ENCODE results near the gene PODXL. TPM values are rescaled to one million over a fixed set of nuclear protein-coding genes. Genes with fewer than 3 reads are reported as not detected.
A peak's percentile ranks its signal among the peaks of the same experiment; 100 is the strongest.

The PODXL gene
- total RNA-seq, result 52.8 and 77.3 TPM in 2 replicates
- polyA plus RNA-seq, result 84.1 and 99.2 TPM in 2 replicates

DNA sequence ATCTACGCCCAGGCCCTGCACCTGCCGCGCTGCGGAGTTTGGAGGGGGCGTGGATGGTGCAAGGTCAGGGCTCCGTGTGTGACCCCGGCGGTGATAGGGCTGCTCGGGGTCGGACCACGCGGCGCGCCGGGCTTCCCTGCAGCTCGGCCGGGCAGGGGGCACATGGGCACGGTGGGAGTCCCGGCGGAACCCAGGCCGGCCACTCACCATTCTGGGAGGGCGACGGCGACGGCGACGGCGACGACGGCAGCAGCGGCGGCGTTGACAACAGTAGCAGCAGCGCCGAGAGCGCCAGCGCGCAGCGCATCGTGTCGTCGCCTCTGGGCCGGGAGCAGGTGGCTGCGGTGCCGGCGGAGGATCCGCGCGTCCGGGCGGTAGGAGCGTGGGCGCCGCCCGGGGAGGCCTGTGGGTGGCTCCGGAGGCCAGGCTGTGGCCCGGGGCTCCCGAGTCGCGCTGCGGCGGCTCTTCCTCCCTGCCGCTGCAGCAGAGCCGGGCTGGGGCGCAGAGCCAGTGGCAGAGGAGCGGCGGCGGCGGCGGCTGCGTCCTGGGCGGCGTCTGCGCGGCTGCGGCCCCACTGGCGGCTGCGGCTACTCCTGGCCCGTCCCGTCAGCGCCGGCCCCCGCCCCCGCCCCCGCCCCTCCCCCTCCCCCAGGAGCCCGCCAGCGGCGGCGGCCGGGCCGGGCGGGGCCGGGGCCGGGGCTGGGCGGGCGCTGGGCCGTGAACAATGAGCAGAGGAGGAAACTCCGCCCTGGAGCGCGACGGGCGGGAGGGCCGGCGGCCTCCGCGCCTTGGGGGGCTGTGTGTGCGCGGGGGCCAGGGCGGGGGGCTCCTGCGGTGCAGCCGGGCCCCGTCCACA is at the start of gene PODXL:
TSS of gene PODXL (minus strand) at position 576 of the 856 bp plus-strand sequence. CDS start at position 307, 269 bp downstream.
- Histone ChIP-seq H3K79me2 (peaks cover 14% of the 10 kb centered on the region), H3K27me3 (peaks cover 17% of the 10 kb centered on the region), H3K36me3 (replicated peaks; ENCODE audit: insufficient read depth, low read depth) (no peaks in the 10 kb centered on the region), H3K4me2 (peak within 1 kb of the TSS; percentile 100), H3K9me3 (ENCODE audit: low read depth) (no peaks in the 10 kb centered on the region), H3K4me3 (peak within 1 kb of the TSS; percentile 77), H3K9me2 (replicated peaks; ENCODE audit: insufficient read depth) (no peaks in the 10 kb centered on the region), H3K27ac (peak within 1 kb of the TSS; percentile 51), H3K4me1 (ENCODE audit: insufficient read depth) (peaks cover 6% of the 10 kb centered on the region), H4K20me1 (ENCODE audit: insufficient read depth, poor library complexity, severe bottlenecking) (no peaks in the 10 kb centered on the region), H2AFZ (peak within 1 kb of the TSS; percentile 84)
- WGBS (ENCODE audit: low lambda C conversion rate, missing lambda C conversion rate), result 1% methylated on average over 75 of the region's 112 CpGs
- peak; percentile 83 for DNase-seq (ENCODE audit: low spot score)
- TF ChIP-seq EZH2phosphoT487 (IDR thresholded peaks at IDR 0.05; ENCODE audit: low read depth, severe bottlenecking, unreplicated experiment), result no peak
- TF ChIP-seq, protein P1, sequence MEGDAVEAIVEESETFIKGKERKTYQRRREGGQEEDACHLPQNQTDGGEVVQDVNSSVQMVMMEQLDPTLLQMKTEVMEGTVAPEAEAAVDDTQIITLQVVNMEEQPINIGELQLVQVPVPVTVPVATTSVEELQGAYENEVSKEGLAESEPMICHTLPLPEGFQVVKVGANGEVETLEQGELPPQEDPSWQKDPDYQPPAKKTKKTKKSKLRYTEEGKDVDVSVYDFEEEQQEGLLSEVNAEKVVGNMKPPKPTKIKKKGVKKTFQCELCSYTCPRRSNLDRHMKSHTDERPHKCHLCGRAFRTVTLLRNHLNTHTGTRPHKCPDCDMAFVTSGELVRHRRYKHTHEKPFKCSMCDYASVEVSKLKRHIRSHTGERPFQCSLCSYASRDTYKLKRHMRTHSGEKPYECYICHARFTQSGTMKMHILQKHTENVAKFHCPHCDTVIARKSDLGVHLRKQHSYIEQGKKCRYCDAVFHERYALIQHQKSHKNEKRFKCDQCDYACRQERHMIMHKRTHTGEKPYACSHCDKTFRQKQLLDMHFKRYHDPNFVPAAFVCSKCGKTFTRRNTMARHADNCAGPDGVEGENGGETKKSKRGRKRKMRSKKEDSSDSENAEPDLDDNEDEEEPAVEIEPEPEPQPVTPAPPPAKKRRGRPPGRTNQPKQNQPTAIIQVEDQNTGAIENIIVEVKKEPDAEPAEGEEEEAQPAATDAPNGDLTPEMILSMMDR (IDR thresholded peaks at IDR 0.05; ENCODE audit: poor library complexity), result no peak
- peak; percentile 32 for TF ChIP-seq EZH2 (IDR thresholded peaks at IDR 0.05; ENCODE audit: borderline replicate concordance)

GRCh38 chr7:131605280-131605878 is 49.0 kb upstream of the PODXL start:
- TF ChIP-seq EZH2 (IDR thresholded peaks at IDR 0.05; ENCODE audit: borderline replicate concordance) (no peak), EZH2phosphoT487 (IDR thresholded peaks at IDR 0.05; ENCODE audit: low read depth, severe bottlenecking, unreplicated experiment) (no peak)
- TF ChIP-seq, protein P1 (IDR thresholded peaks at IDR 0.05; ENCODE audit: poor library complexity), result no peak
- no peaks in the 10 kb centered on the region for H3K79me2 ChIP-seq
- no peaks in the 10 kb centered on the region for H3K27me3 ChIP-seq
- H3K4me3 ChIP-seq, result no peak overlapping the region
- WGBS (ENCODE audit: low lambda C conversion rate, missing lambda C conversion rate), result 56% methylated on average over 9 of the region's 9 CpGs
- H3K27ac ChIP-seq, result no peak overlapping the region
- no peak overlapping the region for H3K4me2 ChIP-seq
- H3K9me3 ChIP-seq (ENCODE audit: low read depth), result no peaks in the 10 kb centered on the region
- no peaks in the 10 kb centered on the region for H4K20me1 ChIP-seq (ENCODE audit: insufficient read depth, poor library complexity, severe bottlenecking)
- peaks cover 6% of the 10 kb centered on the region for H3K4me1 ChIP-seq (ENCODE audit: insufficient read depth)
- H3K9me2 ChIP-seq (replicated peaks; ENCODE audit: insufficient read depth), result no peaks in the 10 kb centered on the region
- DNase-seq (ENCODE audit: low spot score), result no peak
- no peaks in the 10 kb centered on the region for H3K36me3 ChIP-seq (replicated peaks; ENCODE audit: insufficient read depth, low read depth)
- no peak overlapping the region for H2AFZ ChIP-seq

DNA sequence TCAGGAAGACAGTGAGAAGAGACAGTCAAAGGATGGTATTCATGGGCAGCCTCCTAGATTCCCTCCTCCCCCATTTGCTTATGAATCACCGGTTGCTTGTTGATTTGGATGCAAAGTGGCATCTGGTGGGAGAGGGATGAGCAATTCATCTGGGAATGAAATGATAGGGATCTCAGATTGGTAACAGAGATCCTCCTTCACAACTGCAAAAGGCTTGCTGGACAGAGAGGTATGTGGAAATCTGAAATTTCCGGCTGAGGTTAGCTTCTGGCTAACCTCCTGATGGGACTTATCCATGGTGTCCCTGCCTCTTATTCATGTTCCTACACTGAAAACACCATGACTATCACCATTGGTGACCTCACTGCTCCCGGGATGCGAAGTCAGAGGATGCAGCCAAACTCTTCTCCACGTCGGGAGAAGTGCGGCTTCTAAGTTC is 48.4 kb upstream of the PODXL start:
- H3K4me1 ChIP-seq (ENCODE audit: insufficient read depth), result peaks cover 6% of the 10 kb centered on the region
- H4K20me1 ChIP-seq (ENCODE audit: insufficient read depth, poor library complexity, severe bottlenecking), result no peaks in the 10 kb centered on the region
- no peaks in the 10 kb centered on the region for H3K79me2 ChIP-seq
- no peaks in the 10 kb centered on the region for H3K9me3 ChIP-seq (ENCODE audit: low read depth)
- TF ChIP-seq EZH2phosphoT487 (IDR thresholded peaks at IDR 0.05; ENCODE audit: low read depth, severe bottlenecking, unreplicated experiment) (no peak), EZH2 (IDR thresholded peaks at IDR 0.05; ENCODE audit: borderline replicate concordance) (no peak)
- TF ChIP-seq, protein P1 (IDR thresholded peaks at IDR 0.05; ENCODE audit: poor library complexity), result no peak
- H3K9me2 ChIP-seq (replicated peaks; ENCODE audit: insufficient read depth), result no peaks in the 10 kb centered on the region
- no peak overlapping the region for H2AFZ ChIP-seq
- no peaks in the 10 kb centered on the region for H3K27me3 ChIP-seq
- DNase-seq (ENCODE audit: low spot score), result no peak
- H3K36me3 ChIP-seq (replicated peaks; ENCODE audit: insufficient read depth, low read depth), result no peaks in the 10 kb centered on the region
- 65% methylated on average over 7 of the region's 7 CpGs for WGBS (ENCODE audit: low lambda C conversion rate, missing lambda C conversion rate)
- H3K27ac ChIP-seq, result no peak overlapping the region
- no peak overlapping the region for H3K4me3 ChIP-seq
- no peak overlapping the region for H3K4me2 ChIP-seq
